DMS53 treated with DMSO at 0.1 percent for 48 hours (cell line): ENCODE data around the gene CRY1.
"Not testable (repeated sequence)": the region's sequence is repeated elsewhere in the genome, so short reads cannot be mapped to it uniquely, and the experiment has no call there.

Source experiments
- DNase-seq: peaks from one replicate; lab custom pipeline; 2025; ENCODE audit not compliant: unreplicated experiment; lab: John Stamatoyannopoulos, UW

The CRY1 gene

GRCh38 chr12:107012736-107013425 lies 80.5 kb downstream of the CRY1 start:
- DNase-seq = no peak

DNA sequence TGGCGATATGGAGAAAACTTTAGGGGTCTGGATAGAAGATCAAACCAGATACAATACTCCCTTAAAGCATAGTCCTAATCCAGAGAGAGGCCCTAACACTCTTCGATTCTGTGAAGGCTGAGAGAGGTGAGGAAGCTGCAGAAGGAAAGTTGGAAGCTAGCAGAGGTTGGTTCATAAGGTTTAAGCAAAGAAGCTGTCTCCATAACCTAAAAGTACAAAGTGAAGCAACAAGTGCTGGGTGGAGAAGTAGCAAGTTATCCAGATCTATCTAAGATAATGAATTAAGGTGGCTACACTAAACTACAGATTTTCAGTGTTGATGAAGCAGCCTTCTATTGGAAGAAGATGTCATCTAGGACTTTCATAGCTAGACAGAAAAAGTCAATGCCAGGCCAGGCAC lies 81.8 kb downstream of the CRY1 start:
- no peak for DNase-seq

- DNase-seq = no peak
These were observed 85.9 kb downstream of the CRY1 start for GRCh38 chr12:107007411-107007810.

- not testable (repeated sequence) for DNase-seq
These were observed 90.7 kb downstream of the CRY1 start for GRCh38 chr12:107002665-107003064.

- no peak for DNase-seq
These were observed 93.9 kb downstream of the CRY1 start for GRCh38 chr12:106999446-106999845.

DNA sequence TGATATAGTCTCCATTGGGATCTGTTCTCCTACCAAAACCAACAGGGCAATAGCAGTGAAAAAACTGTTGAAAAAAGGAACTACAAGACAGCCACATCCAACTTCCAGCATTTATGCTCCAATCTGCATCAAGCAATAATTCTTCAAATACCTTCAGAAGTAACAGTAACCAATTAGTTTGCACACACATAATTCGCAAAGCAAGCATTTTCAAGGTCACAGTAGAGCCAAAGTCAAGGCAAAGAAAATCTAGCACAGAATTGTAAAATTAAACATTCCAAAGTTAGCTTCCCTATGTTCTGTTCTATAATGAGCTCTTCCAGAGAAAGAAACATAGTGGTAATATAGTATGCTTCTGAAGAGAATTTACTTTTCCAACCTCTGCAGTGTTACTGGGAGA lies 95.4 kb downstream of the CRY1 start:
- no peak for DNase-seq

DNA sequence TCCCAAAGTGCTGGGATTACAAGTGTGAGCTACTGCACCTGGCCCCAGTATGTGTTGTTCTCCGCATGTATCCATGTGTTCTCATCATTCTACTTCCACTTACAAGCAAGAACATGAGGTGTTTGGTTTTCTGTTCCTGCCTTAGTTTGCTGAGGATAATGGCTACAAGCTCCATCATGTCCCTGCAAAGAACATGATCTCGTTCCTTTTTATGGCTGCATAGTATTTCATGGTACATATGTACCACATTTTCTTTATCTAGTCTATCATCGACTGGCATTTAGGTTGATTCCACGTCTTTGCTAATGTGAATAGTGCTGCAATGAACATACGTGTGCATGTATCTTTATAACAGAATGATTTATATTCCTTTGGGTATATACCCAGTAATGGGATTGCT lies 97.2 kb downstream of the CRY1 start:
- DNase-seq = not testable (repeated sequence)

GRCh38 chr12:106994579-106995220 lies 98.6 kb downstream of the CRY1 start:
- no peak for DNase-seq

- peak; percentile 57 for DNase-seq
These were observed 105.5 kb downstream of the CRY1 start for GRCh38 chr12:106987846-106988245.

GRCh38 chr12:106986625-106987389 lies 106.5 kb downstream of the CRY1 start, which contains the start of gene MTERF2:
Gene MTERF2 (minus strand): TSS chr12:106987146. CDS start chr12:106978714, 8,432 bp downstream.
- DNase-seq = peak; percentile 93

GRCh38 chr12:106986135-106986534 lies 107.2 kb downstream of the CRY1 start:
- no peak for DNase-seq

- DNase-seq = no peak
These were observed 107.9 kb downstream of the CRY1 start for GRCh38 chr12:106985479-106985878.

- DNase-seq = no peak
These were observed 108.7 kb downstream of the CRY1 start for GRCh38 chr12:106984588-106985137.

GRCh38 chr12:106982229-106982628 lies 111.1 kb downstream of the CRY1 start:
- no peak for DNase-seq

DNA sequence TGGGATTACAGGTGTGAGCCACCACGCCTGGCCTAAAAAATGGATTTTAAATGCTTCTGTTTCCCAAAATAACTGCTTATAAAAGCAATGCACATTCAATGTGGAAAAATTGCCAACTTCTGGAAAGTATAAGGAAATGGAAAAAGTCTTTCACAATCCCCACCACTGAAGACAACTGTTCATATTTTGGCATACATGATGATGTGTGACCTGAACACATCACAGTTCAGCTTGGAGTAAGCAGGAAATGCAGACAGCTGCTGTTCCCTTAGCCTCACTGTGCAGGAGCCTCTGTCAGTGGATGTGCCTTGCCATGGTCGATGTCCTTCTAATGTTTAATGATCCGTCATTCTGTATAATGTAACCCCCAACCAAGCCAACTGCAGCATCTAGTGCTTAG lies 111.6 kb downstream of the CRY1 start:
- DNase-seq = no peak

- no peak for DNase-seq
These were observed 112.4 kb downstream of the CRY1 start for GRCh38 chr12:106980944-106981343.

- peak; percentile 70 for DNase-seq
These were observed 115.1 kb downstream of the CRY1 start for GRCh38 chr12:106978035-106978800.

- DNase-seq = no peak
These were observed 116.7 kb downstream of the CRY1 start for GRCh38 chr12:106976668-106977067.

GRCh38 chr12:106975993-106976658 lies 117.2 kb downstream of the CRY1 start:
- peak; percentile 68 for DNase-seq

GRCh38 chr12:106975098-106975497 lies 118.3 kb downstream of the CRY1 start:
- DNase-seq = no peak
